Stomach (tissue), 19 donors: Measurements from ENCODE around the gene GOLGA3. TPM values are rescaled to one million over a fixed set of nuclear protein-coding genes. Genes with fewer than 3 reads are reported as not detected.
"Not testable (repeated sequence)": the region's sequence is repeated elsewhere in the genome, so short reads cannot be mapped to it uniquely, and the experiment has no call there.

ENCODE experiments used
- DNase-seq, 2 donors: peaks; one replicate each; pipeline versions ENCODE4 v3.0.0 to v3.0.0-alpha.2; 2013 to 2019
- H3K27ac ChIP-seq, 5 donors: fragments of 200-600 bp in 4 of 5; sonication (generic) in 4 of 5; one replicate each; pipeline ENCODE4 v1.5.1; 2013 to 2019; ENCODE audit warnings: mild to moderate bottlenecking in 1 of 5, moderate library complexity in 1 of 5
- H3K27me3 ChIP-seq, 3 donors: fragments of 200-600 bp; sonication (generic); one replicate each; pipeline ENCODE4 v1.5.1; 2017 to 2019; ENCODE audit warnings: mixed run types in 1 of 3
- H3K36me3 ChIP-seq, 4 donors: fragments of 200-600 bp; sonication (generic); 1 replicate in 3 of 4; 2 replicates in 1 of 4; pipeline ENCODE4 v1.5.1; 2016 to 2019
- H3K4me1 ChIP-seq, 4 donors: fragments of 200-600 bp; sonication (generic); one replicate each; pipeline ENCODE4 v1.5.1; 2016 to 2019
- H3K4me3 ChIP-seq, 4 donors: fragments of 200-600 bp; sonication (generic) in 3 of 4; one replicate each; pipeline ENCODE4 v1.5.1; 2016 to 2019; ENCODE audit warnings: mild to moderate bottlenecking in 1 of 4
- H3K9me3 ChIP-seq, 4 donors: fragments of 200-600 bp; sonication (generic); one replicate each; pipeline ENCODE4 v1.5.1; 2016 to 2019
- EP300 ChIP-seq: sonication (generic); formaldehyde crosslinking; IDR thresholded peaks from one replicate; pipeline ENCODE4 v1.6.1; 2017; ENCODE audit warnings: antibody characterized with exemption
- POLR2A ChIP-seq, 4 donors: fragments of 450-650 bp; IDR thresholded peaks; one replicate each; pipeline ENCODE4 v1.6.1; 2016; ENCODE audit warnings: antibody characterized with exemption in 4 of 4, control low read depth in 2 of 4, mild to moderate bottlenecking in 1 of 4, moderate library complexity in 1 of 4
- POLR2AphosphoS5 ChIP-seq, 3 donors: sonication (generic); formaldehyde crosslinking; IDR thresholded peaks; one replicate each; pipeline ENCODE4 v1.6.1; 2016; ENCODE audit warnings: antibody characterized with exemption in 3 of 3
- WGBS, 5 donors: extraction: QIAGEN DNeasy Blood & Tissue Kit in 3 of 5; methylation state at CpG; one replicate each; pipeline versions ENCODE4 v1.1.5 to v1.1.7; 2013 to 2018; 5-methylcytosine and 5-hydroxymethylcytosine counted together
- intact Hi-C: fragments of 100-400 bp; cut with DNase I; formaldehyde crosslinking; loops from one replicate; pipeline ENCODE4 v1.15.1; 2023; ENCODE audit warnings: low total_unique reads
- long read RNA-seq, 10 donors: transcript quantifications; one replicate each; lab custom pipeline, GENCODE V29; 2026
- polyA plus RNA-seq, 3 donors: library from polyadenylated mRNA; stranded (reverse); fragments of 200-250 nt; gene quantifications; one replicate each; pipeline ENCODE4 v1.2.3, GENCODE V29; 2013
- total RNA-seq, 5 donors: library from RNA; depleted of rRNA; stranded (reverse); fragments of >200 nt; gene quantifications; one replicate each; pipeline versions ENCODE4 v1.1.0 to v1.2.3, GENCODE V29; 2014 to 2016
- TF ChIP-seq, protein P1 (sequence below), 7 experiments: fragments of 450-650 bp in 4 of 7; fragments of 200-600 bp in 3 of 7; sonication (generic) in 3 of 7; IDR thresholded peaks; one replicate each; pipeline ENCODE4 v1.5.1; 2016 to 2019; ENCODE audit warnings: antibody characterized with exemption in 7 of 7, control low read depth in 2 of 7, mild to moderate bottlenecking in 1 of 7
- donor health status: healthy with polysubstance abuse.
- donor health status: Bipolar disorder and iron deficiency.
- donor health status: healthy.

The GOLGA3 gene, protein sequence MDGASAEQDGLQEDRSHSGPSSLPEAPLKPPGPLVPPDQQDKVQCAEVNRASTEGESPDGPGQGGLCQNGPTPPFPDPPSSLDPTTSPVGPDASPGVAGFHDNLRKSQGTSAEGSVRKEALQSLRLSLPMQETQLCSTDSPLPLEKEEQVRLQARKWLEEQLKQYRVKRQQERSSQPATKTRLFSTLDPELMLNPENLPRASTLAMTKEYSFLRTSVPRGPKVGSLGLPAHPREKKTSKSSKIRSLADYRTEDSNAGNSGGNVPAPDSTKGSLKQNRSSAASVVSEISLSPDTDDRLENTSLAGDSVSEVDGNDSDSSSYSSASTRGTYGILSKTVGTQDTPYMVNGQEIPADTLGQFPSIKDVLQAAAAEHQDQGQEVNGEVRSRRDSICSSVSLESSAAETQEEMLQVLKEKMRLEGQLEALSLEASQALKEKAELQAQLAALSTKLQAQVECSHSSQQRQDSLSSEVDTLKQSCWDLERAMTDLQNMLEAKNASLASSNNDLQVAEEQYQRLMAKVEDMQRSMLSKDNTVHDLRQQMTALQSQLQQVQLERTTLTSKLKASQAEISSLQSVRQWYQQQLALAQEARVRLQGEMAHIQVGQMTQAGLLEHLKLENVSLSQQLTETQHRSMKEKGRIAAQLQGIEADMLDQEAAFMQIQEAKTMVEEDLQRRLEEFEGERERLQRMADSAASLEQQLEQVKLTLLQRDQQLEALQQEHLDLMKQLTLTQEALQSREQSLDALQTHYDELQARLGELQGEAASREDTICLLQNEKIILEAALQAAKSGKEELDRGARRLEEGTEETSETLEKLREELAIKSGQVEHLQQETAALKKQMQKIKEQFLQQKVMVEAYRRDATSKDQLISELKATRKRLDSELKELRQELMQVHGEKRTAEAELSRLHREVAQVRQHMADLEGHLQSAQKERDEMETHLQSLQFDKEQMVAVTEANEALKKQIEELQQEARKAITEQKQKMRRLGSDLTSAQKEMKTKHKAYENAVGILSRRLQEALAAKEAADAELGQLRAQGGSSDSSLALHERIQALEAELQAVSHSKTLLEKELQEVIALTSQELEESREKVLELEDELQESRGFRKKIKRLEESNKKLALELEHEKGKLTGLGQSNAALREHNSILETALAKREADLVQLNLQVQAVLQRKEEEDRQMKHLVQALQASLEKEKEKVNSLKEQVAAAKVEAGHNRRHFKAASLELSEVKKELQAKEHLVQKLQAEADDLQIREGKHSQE (N-terminal part only)
- 100 to 1,000 TPM in 2 of 5 donors, 10 to 100 TPM in 3; 53.7 to 204 (median 75.5) TPM for total RNA-seq
- polyA plus RNA-seq: 10 to 100 TPM in 2 of 3 donors, 1 to 10 TPM in 1; 8.8 to 29.2 (median 17.9) TPM
- long read RNA-seq, donor 1, partial matches to known transcripts: 5 of 5 reads
- long read RNA-seq, donor 1, other reads (novel, unspliced or antisense): 0 of 5 reads
- long read RNA-seq, donor 2, partial matches to known transcripts: 15 of 15 reads
- long read RNA-seq, donor 2, other reads (novel, unspliced or antisense): 0 of 15 reads
- long read RNA-seq, donor 3: 0 reads
- long read RNA-seq, donor 4: 0 reads
- long read RNA-seq, donor 5, partial matches to known transcripts: 5 of 5 reads
- long read RNA-seq, donor 5, other reads (novel, unspliced or antisense): 0 of 5 reads
- long read RNA-seq, donor 6, partial matches to known transcripts: 32 of 32 reads
- long read RNA-seq, donor 6, other reads (novel, unspliced or antisense): 0 of 32 reads
- long read RNA-seq, donor 7, partial matches to known transcripts: 6 of 6 reads
- long read RNA-seq, donor 7, other reads (novel, unspliced or antisense): 0 of 6 reads
- long read RNA-seq, donor 8, partial matches to known transcripts: 17 of 17 reads
- long read RNA-seq, donor 8, other reads (novel, unspliced or antisense): 0 of 17 reads
- long read RNA-seq, donor 9: 0 reads
- long read RNA-seq, donor 10: 0 reads

DNA sequence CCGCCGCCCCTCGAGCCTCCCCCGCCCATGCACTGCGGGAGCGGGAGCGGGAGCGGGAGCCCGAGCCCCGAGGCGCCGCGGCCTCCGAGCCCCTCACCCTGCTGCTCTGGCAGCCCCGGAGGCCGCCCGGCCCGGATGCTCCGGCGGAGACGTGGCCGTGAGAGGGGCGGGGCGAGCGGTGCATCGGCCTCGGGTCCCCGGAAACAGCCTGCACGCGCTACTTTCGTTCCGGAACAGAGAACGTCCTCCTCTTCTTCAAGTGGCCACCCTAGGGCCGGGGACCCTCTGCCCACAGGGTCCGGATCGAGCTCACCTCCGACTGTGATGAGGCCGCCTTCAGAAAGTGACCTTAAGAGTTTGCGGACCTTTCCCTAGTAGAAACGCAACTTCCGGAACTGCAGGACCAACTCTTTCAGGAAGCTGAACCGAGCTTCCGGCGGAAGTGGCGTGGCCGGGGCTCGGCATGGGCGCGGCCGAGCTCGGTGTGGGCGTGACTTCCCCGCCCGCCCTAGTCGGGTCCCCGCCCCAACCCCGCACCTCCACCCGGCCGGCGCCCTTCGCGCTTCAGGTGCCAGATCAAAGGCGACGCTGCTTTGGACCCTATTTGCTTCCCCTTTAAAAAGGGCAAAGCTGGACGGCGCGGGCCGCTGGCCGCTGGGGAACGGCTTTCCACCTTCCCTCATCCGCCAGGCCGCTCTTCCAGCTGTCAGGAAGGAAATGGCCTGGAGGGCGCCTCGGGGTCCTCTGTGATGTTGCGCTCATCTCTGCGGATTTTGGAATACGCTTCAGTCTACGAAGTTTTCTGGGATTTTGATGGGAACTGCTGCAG, at the start of gene GOLGA3:
GOLGA3 (minus strand) TSS at position 164 of the 829 bp plus-strand sequence. CDS start 6,741 bp downstream, outside the sequence.
- WGBS, 5 donors: 2 to 7% (median 3%) methylated on average over 26 to 78 of the region's 78 CpGs
- Histone ChIP-seq H3K36me3 (peaks cover 15 to 59% (median 54%) of the 10 kb centered on the region in 4 donors), H3K4me3 (peak within 1 kb of the TSS; percentile 78 to 95 (median 86)), H3K27me3 (no peaks in the 10 kb centered on the region), H3K27ac (peak within 1 kb of the TSS; percentile 91 to 100 (median 97)), H3K9me3 (no peaks in the 10 kb centered on the region), H3K4me1 (peaks cover 16 to 49% (median 37%) of the 10 kb centered on the region in 4 donors)
- peak; percentile 21 for TF ChIP-seq EP300
- peak in 2 of 3 donors; percentile 76 to 87 for TF ChIP-seq POLR2AphosphoS5 (IDR thresholded peaks at IDR 0.05)
- TF ChIP-seq POLR2A (IDR thresholded peaks at IDR 0.05): no peak
- intact Hi-C loops: loop anchor here (10.0 kb wide), 1 partner anchor 56 kb away; the partner anchor contains the start of gene CHFR
- peak; percentile 96 to 98 for DNase-seq

DNA sequence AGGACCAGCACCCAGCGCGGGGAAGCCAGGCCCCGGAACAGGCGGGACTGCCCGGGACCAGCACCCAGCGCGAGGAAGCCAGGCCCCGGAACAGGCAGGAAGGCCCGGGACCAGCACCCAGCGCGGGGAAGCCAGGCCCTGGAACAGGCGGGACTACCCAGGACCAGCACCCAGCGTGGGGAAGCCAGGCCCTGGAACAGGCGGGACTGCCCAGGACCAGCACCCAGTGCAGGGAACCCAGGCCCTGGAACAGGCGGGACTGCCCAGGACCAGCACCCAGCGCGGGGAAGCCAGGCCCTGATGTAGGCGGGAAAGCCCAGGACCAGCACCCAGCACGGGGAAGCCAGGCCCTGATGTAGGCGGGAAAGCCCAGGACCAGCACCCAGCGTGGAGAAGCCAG, 46.0 kb upstream of the GOLGA3 start:
- 82 to 96% (median 93%) methylated on average over 9 to 21 of the region's 21 CpGs for WGBS, 5 donors
- H3K4me3 ChIP-seq, DNase-seq, H3K27ac ChIP-seq, H3K27me3 ChIP-seq, intact Hi-C loops, H3K4me1 ChIP-seq, H3K9me3 ChIP-seq: not testable (repeated sequence)
- H3K36me3 ChIP-seq: peaks cover 68 to 98% (median 95%) of the 10 kb centered on the region in 4 donors

DNA sequence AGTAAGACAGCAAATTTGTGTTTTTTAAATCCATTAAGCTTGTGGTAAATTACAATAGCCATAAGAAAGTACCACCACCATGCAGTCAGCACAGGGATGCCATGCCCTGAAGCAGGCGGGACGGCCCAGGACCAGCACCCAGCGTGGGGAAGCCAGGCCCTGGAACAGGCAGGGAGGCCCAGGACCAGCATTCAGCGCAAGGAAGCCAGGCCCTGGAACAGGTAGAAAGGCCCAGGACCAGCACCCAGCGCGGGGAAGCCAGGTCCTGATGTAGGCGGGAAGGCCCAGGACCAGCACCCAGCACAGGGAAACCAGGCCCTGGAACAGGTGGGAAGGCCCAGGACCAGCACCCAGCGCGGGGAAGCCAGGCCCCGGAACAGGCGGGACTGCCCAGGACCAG, 45.5 kb upstream of the GOLGA3 start:
- 94 to 99% (median 96%) methylated on average over 11 of the region's 11 CpGs for WGBS, 5 donors
- DNase-seq: no peak
- no peaks in the 10 kb centered on the region for H3K27me3 ChIP-seq

DNA sequence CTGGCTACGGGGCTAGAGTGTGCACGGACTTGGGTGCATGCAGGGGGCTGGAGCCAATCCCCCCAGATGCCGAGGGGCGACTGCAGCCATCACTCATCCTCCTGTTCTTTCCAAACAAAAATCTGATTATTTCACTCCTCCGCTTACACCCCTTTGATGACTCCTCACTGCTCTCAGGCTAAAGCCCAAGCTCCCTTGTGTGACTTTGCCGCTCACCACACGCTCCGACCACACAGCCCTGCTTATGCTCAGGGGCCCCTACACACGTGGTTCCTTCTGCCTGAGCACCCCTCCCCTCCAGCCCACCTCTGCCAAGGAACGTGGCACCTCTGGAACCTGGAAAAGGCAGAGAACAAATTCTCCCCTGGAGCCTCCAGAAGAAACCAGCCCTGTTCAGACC, 45.1 kb upstream of the GOLGA3 start:
- intact Hi-C loops: no loop called here
- H3K9me3 ChIP-seq: no peaks in the 10 kb centered on the region
- H3K27me3 ChIP-seq: no peaks in the 10 kb centered on the region
- H3K4me1 ChIP-seq: no peaks in the 10 kb centered on the region
- H3K36me3 ChIP-seq: peaks cover 74 to 99% (median 94%) of the 10 kb centered on the region in 4 donors
- TF ChIP-seq EP300 (no peak), POLR2AphosphoS5 (IDR thresholded peaks at IDR 0.05) (no peak)
- TF ChIP-seq, protein P1, sequence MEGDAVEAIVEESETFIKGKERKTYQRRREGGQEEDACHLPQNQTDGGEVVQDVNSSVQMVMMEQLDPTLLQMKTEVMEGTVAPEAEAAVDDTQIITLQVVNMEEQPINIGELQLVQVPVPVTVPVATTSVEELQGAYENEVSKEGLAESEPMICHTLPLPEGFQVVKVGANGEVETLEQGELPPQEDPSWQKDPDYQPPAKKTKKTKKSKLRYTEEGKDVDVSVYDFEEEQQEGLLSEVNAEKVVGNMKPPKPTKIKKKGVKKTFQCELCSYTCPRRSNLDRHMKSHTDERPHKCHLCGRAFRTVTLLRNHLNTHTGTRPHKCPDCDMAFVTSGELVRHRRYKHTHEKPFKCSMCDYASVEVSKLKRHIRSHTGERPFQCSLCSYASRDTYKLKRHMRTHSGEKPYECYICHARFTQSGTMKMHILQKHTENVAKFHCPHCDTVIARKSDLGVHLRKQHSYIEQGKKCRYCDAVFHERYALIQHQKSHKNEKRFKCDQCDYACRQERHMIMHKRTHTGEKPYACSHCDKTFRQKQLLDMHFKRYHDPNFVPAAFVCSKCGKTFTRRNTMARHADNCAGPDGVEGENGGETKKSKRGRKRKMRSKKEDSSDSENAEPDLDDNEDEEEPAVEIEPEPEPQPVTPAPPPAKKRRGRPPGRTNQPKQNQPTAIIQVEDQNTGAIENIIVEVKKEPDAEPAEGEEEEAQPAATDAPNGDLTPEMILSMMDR (IDR thresholded peaks at IDR 0.05): no peak
- no peak for DNase-seq
- H3K27ac ChIP-seq: no peak overlapping the region
- no peak overlapping the region for H3K4me3 ChIP-seq
- 87 to 96% (median 94%) methylated on average over 9 to 10 of the region's 10 CpGs for WGBS, 5 donors

More for the DNA sequence above, 45.5 kb upstream of the GOLGA3 start:
- no peak for TF ChIP-seq POLR2A (IDR thresholded peaks at IDR 0.05)
- TF ChIP-seq, protein P1 (IDR thresholded peaks at IDR 0.05): no peak
- TF ChIP-seq EP300: no peak
- no peak for TF ChIP-seq POLR2AphosphoS5 (IDR thresholded peaks at IDR 0.05)
- H3K4me3 ChIP-seq: no peak overlapping the region
- no peaks in the 10 kb centered on the region for H3K4me1 ChIP-seq
- H3K9me3 ChIP-seq: no peaks in the 10 kb centered on the region
- peaks cover 72 to 98% (median 95%) of the 10 kb centered on the region in 4 donors for H3K36me3 ChIP-seq
- intact Hi-C loops: no loop called here
- no peak overlapping the region for H3K27ac ChIP-seq
